Neural progenitor cell (in vitro differentiated cells): ENCODE data around the gene KCTD10. TPM values are rescaled to one million over a fixed set of nuclear protein-coding genes. Genes with fewer than 3 reads are reported as not detected.
A peak's percentile ranks its signal among the peaks of the same experiment; 100 is the strongest.

Source experiments
- DNase-seq: peaks from one replicate; pipeline ENCODE4 v3.0.0-alpha.2; 2016; ENCODE audit warnings: low spot score
- H2AFZ ChIP-seq: fragments of 200-600 bp; sonication (generic); replicated peaks from 2 replicates; pipeline ENCODE4 v1.6.1; 2016; ENCODE audit warnings: antibody characterized with exemption
- H3F3A ChIP-seq: fragments of 200-600 bp; sonication (generic); 2 replicates; pipeline ENCODE4 v1.6.1; 2016; ENCODE audit warnings: antibody characterized with exemption, low read depth
- H3K27ac ChIP-seq: fragments of 200-600 bp; sonication (generic); 2 replicates; pipeline ENCODE4 v1.5.1; 2016; ENCODE audit warnings: mild to moderate bottlenecking
- H3K27me3 ChIP-seq: fragments of 200-600 bp; sonication (generic); 2 replicates; pipeline ENCODE4 v1.6.1; 2016; ENCODE audit warnings: mild to moderate bottlenecking, moderate library complexity
- H3K36me3 ChIP-seq: fragments of 200-600 bp; sonication (generic); 2 replicates; pipeline ENCODE4 v1.5.1; 2016
- H3K4me1 ChIP-seq: fragments of 200-600 bp; sonication (generic); 2 replicates; pipeline ENCODE4 v1.6.1; 2016; ENCODE audit warnings: mixed run types
- H3K4me2 ChIP-seq: fragments of 200-600 bp; sonication (generic); 2 replicates; pipeline ENCODE4 v1.6.1; 2016
- H3K4me3 ChIP-seq: fragments of 200-600 bp; sonication (generic); 2 replicates; pipeline ENCODE4 v1.5.1; 2016
- H3K79me2 ChIP-seq: fragments of 200-600 bp; sonication (generic); 2 replicates; pipeline ENCODE4 v1.6.1; 2016; ENCODE audit warnings: low read depth
- H3K9ac ChIP-seq: fragments of 200-600 bp; sonication (generic); 2 replicates; pipeline ENCODE4 v1.6.1; 2016
- H3K9me3 ChIP-seq: fragments of 200-600 bp; sonication (generic); 2 replicates; pipeline ENCODE4 v1.5.1; 2016; ENCODE audit warnings: low read depth
- H4K20me1 ChIP-seq: fragments of 200-600 bp; sonication (generic); 2 replicates; pipeline ENCODE4 v1.6.1; 2016; ENCODE audit warnings: low read depth
- H3K27ac Mint-ChIP-seq: 3 replicates; pipeline ENCODE4 v1.8.0; 2021; ENCODE audit warnings: mixed read lengths
- H3K27me3 Mint-ChIP-seq: 2 replicates; pipeline ENCODE4 v1.8.0; 2022; ENCODE audit warnings: low read depth, mild to moderate bottlenecking, inconsistent platforms, moderate library complexity, mixed read lengths; ENCODE audit not compliant: insufficient read depth
- H3K36me3 Mint-ChIP-seq: 3 replicates; pipeline ENCODE4 v1.8.0; 2021; ENCODE audit warnings: mixed read lengths
- H3K4me1 Mint-ChIP-seq: 3 replicates; pipeline ENCODE4 v1.8.0; 2021; ENCODE audit warnings: mixed read lengths
- H3K4me3 Mint-ChIP-seq: 3 replicates; pipeline ENCODE4 v1.8.0; 2021; ENCODE audit warnings: mild to moderate bottlenecking, moderate library complexity, mixed read lengths
- H3K9me3 Mint-ChIP-seq: 3 replicates; pipeline ENCODE4 v1.8.0; 2020; ENCODE audit warnings: mixed read lengths
- CTCF ChIP-seq: fragments of 200-600 bp; sonication (generic); IDR thresholded peaks from 2 replicates; pipeline ENCODE4 v1.5.1; 2017; ENCODE audit warnings: antibody characterized with exemption, mild to moderate bottlenecking
- EZH2 ChIP-seq: fragments of 200-600 bp; sonication (generic); IDR thresholded peaks from 2 replicates; pipeline ENCODE4 v1.6.1; 2017; ENCODE audit warnings: antibody characterized with exemption, mild to moderate bottlenecking, moderate library complexity
- EZH2phosphoT487 ChIP-seq: fragments of 200-600 bp; sonication (generic); IDR thresholded peaks from 2 replicates; pipeline ENCODE4 v1.6.1; 2017; ENCODE audit warnings: antibody characterized with exemption
- total RNA-seq: library from RNA; depleted of rRNA; stranded (reverse); fragments of >200 nt; gene quantifications from 2 replicates; pipeline ENCODE4 v1.2.3, GENCODE V29; 2015; ENCODE audit warnings: low replicate concordance

The KCTD10 gene
- total RNA-seq, 1 donor from 2014 or later: 57.5 TPM

DNA sequence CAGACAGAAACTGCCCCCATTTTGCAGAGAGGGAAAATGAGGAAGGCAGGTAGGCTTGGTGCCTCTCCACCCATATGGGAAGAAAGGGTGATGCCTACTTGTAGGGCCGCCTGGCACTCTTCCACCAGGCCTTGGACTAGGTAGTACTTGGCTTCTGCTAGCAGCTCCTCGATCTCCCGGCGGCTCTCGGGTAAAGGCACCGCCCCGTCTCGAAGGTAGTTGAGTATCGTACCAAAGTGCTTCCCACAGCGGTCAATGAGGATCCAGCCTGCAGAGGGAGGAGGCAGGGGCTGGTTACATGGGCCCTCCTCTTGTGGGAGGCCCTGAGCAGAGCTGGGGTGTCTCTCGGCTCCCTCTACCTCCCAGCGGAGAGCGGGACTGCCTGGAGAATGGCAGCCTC is 16.6 kb downstream of the KCTD10 start:
- TF ChIP-seq EZH2phosphoT487 (no peak), EZH2 (no peak), CTCF (no peak)
- Histone ChIP-seq H3K36me3 (no peaks in the 10 kb centered on the region), H3K4me3 (no peak overlapping the region), H4K20me1 (peaks cover 85% of the 10 kb centered on the region), H3K4me1 (peaks cover 40% of the 10 kb centered on the region), H3K27ac (no peak overlapping the region), H2AFZ (no peak overlapping the region), H3K79me2 (peaks cover 54% of the 10 kb centered on the region), H3F3A (peaks cover 20% of the 10 kb centered on the region), H3K9me3 (no peaks in the 10 kb centered on the region), H3K27me3 (no peaks in the 10 kb centered on the region), H3K4me2 (no peak overlapping the region), H3K9ac (no peak overlapping the region)
- H3K36me3 Mint-ChIP-seq: peaks cover 30% of the 10 kb centered on the region
- peak overlapping the region; percentile 100 for H3K27ac Mint-ChIP-seq
- peaks cover 4% of the 10 kb centered on the region for H3K27me3 Mint-ChIP-seq
- H3K4me3 Mint-ChIP-seq: peak overlapping the region; percentile 19
- no peak for DNase-seq
- H3K4me1 Mint-ChIP-seq: peaks cover 87% of the 10 kb centered on the region
- no peaks in the 10 kb centered on the region for H3K9me3 Mint-ChIP-seq

DNA sequence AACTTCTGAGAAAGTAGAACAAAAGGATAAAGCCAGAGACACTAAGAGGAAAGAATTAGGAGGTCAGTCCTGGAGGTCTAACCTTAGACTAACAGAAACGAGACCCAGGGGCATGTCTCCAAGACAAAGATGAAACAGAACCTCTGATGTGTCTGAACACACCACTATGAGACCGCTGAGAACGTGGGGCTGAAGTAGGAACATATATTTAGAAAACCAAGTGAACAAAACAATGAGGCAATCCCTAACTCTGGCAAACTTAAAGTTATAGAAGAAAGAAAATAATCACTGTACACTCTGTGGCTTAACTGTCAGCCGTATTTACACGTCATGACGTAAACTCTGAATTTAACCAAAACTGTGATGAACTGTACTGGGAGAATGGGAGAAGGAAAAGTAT is 17.9 kb downstream of the KCTD10 start:
- H3K27me3 ChIP-seq: no peaks in the 10 kb centered on the region
- H3K4me3 ChIP-seq: peak overlapping the region; percentile 23
- no peak for DNase-seq
- Mint-ChIP-seq H3K4me3 (peak overlapping the region; percentile 14), H3K36me3 (peaks cover 27% of the 10 kb centered on the region), H3K4me1 (peaks cover 75% of the 10 kb centered on the region), H3K9me3 (no peaks in the 10 kb centered on the region), H3K27me3 (peaks cover 4% of the 10 kb centered on the region), H3K27ac (peak overlapping the region; percentile 97)
- no peak overlapping the region for H2AFZ ChIP-seq
- H3F3A ChIP-seq: peaks cover 20% of the 10 kb centered on the region
- peaks cover 47% of the 10 kb centered on the region for H3K79me2 ChIP-seq
- peaks cover 40% of the 10 kb centered on the region for H3K4me1 ChIP-seq
- TF ChIP-seq EZH2 (no peak), EZH2phosphoT487 (no peak), CTCF (no peak)
- H3K27ac ChIP-seq: no peak overlapping the region
- no peaks in the 10 kb centered on the region for H3K36me3 ChIP-seq
- H3K9ac ChIP-seq: no peak overlapping the region
- peaks cover 72% of the 10 kb centered on the region for H4K20me1 ChIP-seq
- peak overlapping the region; percentile 66 for H3K4me2 ChIP-seq
- H3K9me3 ChIP-seq: no peaks in the 10 kb centered on the region

- no peaks in the 10 kb centered on the region for H3K27me3 ChIP-seq
- H3K27ac Mint-ChIP-seq: peak overlapping the region; percentile 97
- H3F3A ChIP-seq: peaks cover 20% of the 10 kb centered on the region
- TF ChIP-seq EZH2 (no peak), EZH2phosphoT487 (no peak)
- H3K27ac ChIP-seq: no peak overlapping the region
- H4K20me1 ChIP-seq: peaks cover 68% of the 10 kb centered on the region
- peak overlapping the region; percentile 23 for H3K4me3 ChIP-seq
- no peak overlapping the region for H3K9ac ChIP-seq
- no peak overlapping the region for H3K4me3 Mint-ChIP-seq
- H3K79me2 ChIP-seq: peaks cover 44% of the 10 kb centered on the region
- peak overlapping the region; percentile 66 for H3K4me2 ChIP-seq
- peaks cover 71% of the 10 kb centered on the region for H3K4me1 Mint-ChIP-seq
- no peaks in the 10 kb centered on the region for H3K9me3 ChIP-seq
- H2AFZ ChIP-seq: no peak overlapping the region
- peaks cover 4% of the 10 kb centered on the region for H3K27me3 Mint-ChIP-seq
- peaks cover 30% of the 10 kb centered on the region for H3K36me3 Mint-ChIP-seq
- no peaks in the 10 kb centered on the region for H3K36me3 ChIP-seq
- peak; percentile 66 for DNase-seq
- H3K4me1 ChIP-seq: peaks cover 39% of the 10 kb centered on the region
- H3K9me3 Mint-ChIP-seq: no peaks in the 10 kb centered on the region
Observed at GRCh38 chr12:109458771-109459208, 18.3 kb downstream of the KCTD10 start.

GRCh38 chr12:109458086-109458485 is 19.0 kb downstream of the KCTD10 start:
- H3K27me3 ChIP-seq: no peaks in the 10 kb centered on the region
- no peak for DNase-seq
- peak overlapping the region; percentile 50 for H3K27ac ChIP-seq
- Mint-ChIP-seq H3K27me3 (peaks cover 4% of the 10 kb centered on the region), H3K4me3 (peak overlapping the region; percentile 46), H3K4me1 (peaks cover 64% of the 10 kb centered on the region), H3K9me3 (no peaks in the 10 kb centered on the region), H3K36me3 (peaks cover 34% of the 10 kb centered on the region), H3K27ac (peak overlapping the region; percentile 97)
- H3F3A ChIP-seq: peaks cover 20% of the 10 kb centered on the region
- peaks cover 43% of the 10 kb centered on the region for H3K79me2 ChIP-seq
- H4K20me1 ChIP-seq: peaks cover 61% of the 10 kb centered on the region
- H3K9me3 ChIP-seq: no peaks in the 10 kb centered on the region
- no peak overlapping the region for H3K9ac ChIP-seq
- H3K4me2 ChIP-seq: peak overlapping the region; percentile 66
- peaks cover 32% of the 10 kb centered on the region for H3K4me1 ChIP-seq
- no peak overlapping the region for H2AFZ ChIP-seq
- H3K4me3 ChIP-seq: no peak overlapping the region
- TF ChIP-seq CTCF: no peak
- TF ChIP-seq EZH2: no peak
- TF ChIP-seq EZH2phosphoT487: no peak
- no peaks in the 10 kb centered on the region for H3K36me3 ChIP-seq
